ENCODE results near the gene WBP2NL.

Gene WBP2NL

DNA sequence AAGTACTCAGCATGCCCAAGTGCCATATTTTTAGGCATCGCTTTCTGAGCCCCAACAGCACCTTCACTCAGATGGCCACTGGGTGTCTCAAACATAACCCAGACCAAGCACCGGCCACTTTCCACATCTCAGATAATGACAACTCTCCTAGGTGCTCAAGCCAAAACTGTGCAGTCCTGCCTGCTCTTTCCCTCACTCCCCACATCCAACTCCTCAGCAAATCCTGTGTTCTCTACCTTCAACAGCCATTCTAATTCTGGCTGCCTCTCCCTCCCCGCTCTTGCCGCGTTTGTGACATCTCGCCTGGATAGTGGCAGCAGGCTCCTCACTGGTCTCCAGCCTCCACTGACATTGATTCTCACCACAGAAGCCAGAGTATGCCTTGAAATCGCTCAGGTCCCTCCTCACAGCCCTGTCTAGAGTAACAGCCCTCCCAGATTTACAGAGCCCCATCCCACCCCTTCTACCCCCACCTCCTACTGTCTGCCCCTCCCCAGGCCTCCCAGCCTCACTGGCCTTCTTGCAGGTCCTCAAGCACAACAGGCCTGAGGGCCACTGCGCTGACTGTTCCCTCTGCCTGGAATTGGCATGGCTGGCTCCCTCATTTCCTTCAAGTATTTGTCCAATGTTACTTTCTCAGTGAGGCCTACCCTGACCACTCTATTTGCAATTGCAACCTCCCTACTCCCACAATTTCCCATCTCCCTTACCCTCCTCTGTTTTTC lies 74.2 kb downstream of the WBP2NL start:
- DNase-seq (ENCODE audit: low spot score): no peak

DNA sequence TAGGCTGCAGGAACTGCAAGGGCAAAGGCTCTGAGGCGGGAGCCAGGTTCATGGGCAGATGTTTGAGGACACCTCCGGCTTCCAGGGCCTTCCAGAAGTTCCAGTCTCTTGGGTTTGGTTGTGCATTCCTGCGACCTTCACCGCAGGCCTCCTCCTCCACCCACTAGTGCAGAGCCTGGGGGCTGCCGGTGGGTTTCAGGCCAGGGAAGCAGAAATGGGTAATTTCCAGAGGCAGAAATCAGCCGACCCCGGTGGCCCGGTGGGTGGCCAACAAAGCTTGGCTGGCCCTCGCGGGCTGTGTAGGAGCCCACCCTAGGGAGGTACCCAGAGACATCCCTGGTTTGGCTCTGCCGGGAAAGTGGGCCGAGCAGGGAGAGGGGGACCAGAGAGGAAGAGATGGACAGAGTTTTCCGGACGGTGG lies 75.0 kb downstream of the WBP2NL start:
- DNase-seq (ENCODE audit: low spot score): no peak

DNA sequence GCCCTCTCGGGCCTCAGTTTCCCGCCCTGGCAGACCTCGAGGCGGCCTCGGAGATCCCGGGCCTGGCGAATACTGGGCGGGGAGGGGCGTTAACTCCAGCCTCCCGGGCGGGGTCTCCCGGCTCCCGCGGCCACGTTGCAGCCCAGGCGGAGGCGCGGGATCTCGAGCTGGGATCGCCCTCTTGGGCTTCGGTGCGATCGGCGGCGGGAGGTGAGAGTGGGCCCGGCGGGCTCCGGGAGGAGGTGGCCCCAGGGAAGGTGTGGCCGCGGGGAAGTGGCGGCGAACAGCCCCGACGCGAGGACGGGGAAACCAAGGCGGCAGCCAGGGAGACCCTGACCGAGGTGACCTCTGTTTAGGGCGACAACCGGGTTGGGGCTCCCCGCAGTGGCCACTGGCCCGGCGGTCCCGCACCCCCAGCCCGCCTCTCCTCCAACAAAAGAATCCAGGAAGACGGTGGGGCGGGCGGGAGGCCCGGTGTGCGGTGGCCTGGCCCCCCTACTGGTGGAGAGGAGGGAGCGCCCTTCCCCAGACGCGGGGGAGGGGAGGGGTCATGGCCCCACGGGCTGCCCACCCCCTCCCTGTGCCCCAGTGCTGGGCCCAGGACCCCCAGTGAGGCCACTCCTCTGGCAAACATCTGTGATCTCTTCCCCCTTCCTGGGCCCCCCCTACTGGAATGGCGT lies 75.7 kb downstream of the WBP2NL start, which contains the start of gene PHETA2:
PHETA2 (plus strand) TSS at position 117 of the 680 bp plus-strand sequence. CDS start 3,046 bp downstream, outside the sequence.
- peak; percentile 56 for DNase-seq (ENCODE audit: low spot score)

DNA sequence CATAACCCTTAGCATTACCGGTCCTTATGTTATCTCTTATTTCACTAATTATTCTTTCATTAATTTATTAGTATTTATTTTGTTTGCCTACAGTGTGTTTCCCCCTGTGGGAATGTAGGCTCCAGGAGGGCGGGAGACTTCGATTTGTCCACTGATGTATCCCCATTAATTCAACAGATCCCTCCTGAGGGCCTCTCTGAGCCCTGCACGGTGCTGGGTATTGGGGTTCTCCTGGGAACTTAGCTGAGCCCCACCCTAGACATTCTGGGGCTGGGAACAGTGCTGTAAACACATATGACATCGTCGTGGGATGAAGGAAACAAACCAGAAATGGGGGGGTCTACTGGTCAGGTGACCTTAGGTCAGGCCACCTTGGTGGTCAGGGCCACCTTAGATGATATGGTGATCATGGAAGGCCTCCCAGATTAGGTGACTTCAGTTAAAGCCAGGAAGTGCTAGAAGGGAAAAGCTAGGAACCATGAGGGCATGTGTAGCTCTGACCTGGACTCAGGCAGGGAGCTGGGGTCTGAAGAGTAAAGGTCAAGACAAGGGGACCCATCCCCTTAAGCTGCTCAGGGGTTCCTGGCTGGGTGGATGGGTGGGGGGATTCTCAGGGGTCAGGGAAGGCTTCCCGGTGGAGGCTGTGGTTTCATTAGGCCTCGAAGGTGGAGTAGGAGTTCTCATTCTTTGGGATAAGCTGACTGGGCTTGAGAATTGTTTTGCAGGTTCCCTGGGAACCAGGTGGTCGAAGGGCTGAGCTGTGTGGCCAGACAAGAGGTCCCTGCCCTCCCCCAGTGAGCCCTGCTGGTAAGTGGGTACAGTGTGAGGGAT lies 76.5 kb downstream of the WBP2NL start:
- no peak for DNase-seq (ENCODE audit: low spot score)

DNA sequence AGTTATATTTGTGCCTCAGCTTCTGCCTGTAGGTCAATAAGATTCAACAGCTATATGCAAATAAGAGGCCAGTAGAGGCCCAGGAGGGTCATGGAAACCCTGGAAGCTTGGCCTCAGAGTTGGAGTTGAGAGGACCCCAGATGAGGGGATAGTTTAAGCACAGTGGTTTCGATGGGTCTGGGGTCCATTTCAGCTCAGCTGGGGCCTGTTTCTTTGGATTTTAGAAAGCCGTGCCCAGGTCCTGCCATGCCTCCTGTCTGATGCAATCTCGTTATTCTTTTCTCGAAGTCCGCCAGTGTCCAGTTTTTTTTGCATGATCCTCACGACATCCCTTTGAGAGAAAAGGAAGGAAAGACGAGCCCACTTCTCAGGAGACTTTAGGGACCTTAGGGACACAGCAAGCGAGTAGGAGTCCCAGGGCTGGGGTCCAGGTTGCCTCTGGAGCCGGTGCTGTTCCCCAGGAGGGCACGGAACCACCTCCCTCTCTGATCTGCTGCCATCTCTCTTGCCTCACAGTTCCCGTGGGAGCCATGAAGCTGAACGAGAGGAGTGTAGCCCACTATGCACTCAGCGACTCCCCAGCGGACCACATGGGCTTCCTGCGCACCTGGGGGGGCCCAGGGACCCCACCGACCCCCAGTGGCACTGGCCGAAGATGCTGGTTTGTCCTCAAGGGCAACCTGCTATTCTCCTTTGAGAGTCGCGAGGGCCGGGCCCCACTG lies 78.3 kb downstream of the WBP2NL start:
- DNase-seq (ENCODE audit: low spot score): no peak

DNA sequence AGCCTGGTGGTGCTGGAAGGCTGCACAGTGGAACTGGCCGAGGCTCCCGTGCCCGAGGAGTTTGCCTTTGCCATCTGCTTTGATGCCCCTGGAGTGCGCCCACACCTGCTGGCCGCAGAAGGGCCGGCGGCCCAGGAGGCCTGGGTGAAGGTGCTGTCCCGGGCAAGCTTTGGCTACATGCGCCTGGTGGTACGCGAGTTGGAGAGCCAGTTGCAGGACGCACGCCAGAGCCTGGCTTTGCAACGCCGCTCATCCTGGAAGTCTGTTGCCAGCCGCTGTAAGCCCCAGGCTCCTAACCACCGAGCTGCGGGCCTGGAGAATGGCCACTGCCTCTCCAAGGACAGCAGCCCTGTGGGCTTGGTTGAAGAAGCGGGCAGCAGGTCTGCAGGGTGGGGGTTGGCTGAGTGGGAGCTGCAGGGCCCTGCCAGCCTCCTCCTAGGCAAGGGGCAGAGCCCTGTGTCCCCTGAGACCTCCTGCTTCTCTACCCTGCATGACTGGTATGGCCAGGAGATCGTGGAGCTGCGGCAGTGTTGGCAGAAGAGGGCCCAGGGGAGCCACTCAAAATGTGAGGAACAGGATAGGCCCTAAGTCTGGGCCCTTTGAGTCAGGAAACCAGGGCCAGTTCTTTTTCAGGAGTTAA lies 79.0 kb downstream of the WBP2NL start:
- no peak for DNase-seq (ENCODE audit: low spot score)
